HepG2 (cell line): ENCODE data around the gene NPHS1. TPM values are rescaled to one million over a fixed set of nuclear protein-coding genes. Genes with fewer than 3 reads are reported as not detected.

ENCODE experiments used
- BHLHE40 ChIP-seq: IDR thresholded peaks from 2 replicates; pipeline ENCODE4 v1.6.1; 2011; ENCODE audit warnings: low read length, improper control_type of control experiment
- CEBPZ ChIP-seq: IDR thresholded peaks from 2 replicates; pipeline ENCODE4 v1.6.1; 2012; ENCODE audit warnings: low read length, improper control_type of control experiment
- CREM ChIP-seq, 2 experiments: sonication (generic) in 1 of 2; formaldehyde crosslinking in 1 of 2; IDR thresholded peaks; 2 replicates each; pipeline versions ENCODE4 v1.4.0 to v1.6.1; 2016 to 2020; ENCODE audit warnings: antibody characterized with exemption in 1 of 2, mild to moderate bottlenecking in 1 of 2, missing genetic modification reagents in 1 of 2
- HDAC1 ChIP-seq: sonication (generic); formaldehyde crosslinking; IDR thresholded peaks from 2 replicates; pipeline ENCODE4 v1.5.1; 2020; ENCODE audit warnings: mild to moderate bottlenecking, missing genetic modification reagents
- HNRNPL ChIP-seq: fragments of 200-400 bp; formaldehyde crosslinking; IDR thresholded peaks from 2 replicates; pipeline ENCODE4 v1.6.1; 2017; ENCODE audit warnings: mild to moderate bottlenecking, low read depth, low read length
- ISX ChIP-seq: sonication (generic); formaldehyde crosslinking; conservative IDR thresholded peaks from 2 replicates; pipeline ENCODE4 v1.5.0; 2020; ENCODE audit warnings: missing genetic modification reagents
- NCOR1 ChIP-seq: fragments of 200-600 bp; sonication (generic); IDR thresholded peaks from 2 replicates; pipeline ENCODE4 v1.7.0; 2017; ENCODE audit warnings: antibody characterized with exemption, low read length, borderline replicate concordance
- RAD51 ChIP-seq: fragments of 450-650 bp; IDR thresholded peaks from 2 replicates; pipeline ENCODE4 v1.6.1; 2016; ENCODE audit warnings: borderline replicate concordance
- RBAK ChIP-seq: sonication (generic); formaldehyde crosslinking; IDR thresholded peaks from 2 replicates; pipeline ENCODE4 v1.5.1; 2020; ENCODE audit warnings: mild to moderate bottlenecking, missing genetic modification reagents
- SMAD3 ChIP-seq: sonication (generic); formaldehyde crosslinking; IDR thresholded peaks from 2 replicates; pipeline ENCODE4 v1.4.0; 2020; ENCODE audit warnings: missing genetic modification reagents
- SMAD9 ChIP-seq: sonication (generic); formaldehyde crosslinking; IDR thresholded peaks from 2 replicates; pipeline ENCODE4 v1.5.1; 2020; ENCODE audit warnings: mild to moderate bottlenecking, missing genetic modification reagents
- SRY ChIP-seq: sonication (generic); formaldehyde crosslinking; IDR thresholded peaks from 2 replicates; pipeline ENCODE4 v1.8.0; 2022; ENCODE audit warnings: mild to moderate bottlenecking, missing genetic modification reagents
- TMF1 ChIP-seq: sonication (generic); formaldehyde crosslinking; IDR thresholded peaks from 2 replicates; pipeline ENCODE4 v1.8.1; 2022; ENCODE audit warnings: low read depth, missing genetic modification reagents
- ZFP90 ChIP-seq: sonication (generic); formaldehyde crosslinking; IDR thresholded peaks from 2 replicates; pipeline ENCODE4 v1.8.0; 2022; ENCODE audit warnings: missing genetic modification reagents, mild to moderate bottlenecking, inconsistent platforms, borderline replicate concordance
- ZNF12 ChIP-seq: sonication (generic); formaldehyde crosslinking; IDR thresholded peaks from 2 replicates; pipeline ENCODE4 v1.5.0; 2020; ENCODE audit warnings: missing genetic modification reagents
- ZNF143 ChIP-seq: sonication (generic); formaldehyde crosslinking; IDR thresholded peaks from 2 replicates; pipeline ENCODE4 v1.4.0; 2020; ENCODE audit warnings: missing genetic modification reagents
- ZNF18 ChIP-seq: sonication (generic); formaldehyde crosslinking; IDR thresholded peaks from 2 replicates; pipeline ENCODE4 v1.8.0; 2022; ENCODE audit warnings: mild to moderate bottlenecking, missing genetic modification reagents; ENCODE audit not compliant: insufficient replicate concordance
- ZNF563 ChIP-seq: sonication (generic); formaldehyde crosslinking; IDR thresholded peaks from 2 replicates; pipeline ENCODE4 v1.8.0; 2022; ENCODE audit warnings: mild to moderate bottlenecking, moderate library complexity, missing genetic modification reagents
- ZNF724P ChIP-seq: sonication (generic); formaldehyde crosslinking; IDR thresholded peaks from 2 replicates; pipeline ENCODE4 v1.8.0; 2022; ENCODE audit warnings: missing genetic modification reagents, borderline replicate concordance
- ZNF773 ChIP-seq: sonication (generic); formaldehyde crosslinking; IDR thresholded peaks from 2 replicates; pipeline ENCODE4 v1.4.0; 2020; ENCODE audit warnings: missing genetic modification reagents, borderline replicate concordance
- ZSCAN21 ChIP-seq: sonication (generic); formaldehyde crosslinking; IDR thresholded peaks from 2 replicates; pipeline ENCODE4 v1.8.0; 2022; ENCODE audit warnings: mild to moderate bottlenecking, missing genetic modification reagents, moderate library complexity, borderline replicate concordance
- ZSCAN9 ChIP-seq: IDR thresholded peaks from 2 replicates; pipeline ENCODE4 v1.6.1; 2016; ENCODE audit warnings: borderline replicate concordance
- polyA plus RNA-seq, 8 experiments: library from polyadenylated mRNA; depleted of rRNA in 3 of 8; stranded (reverse) in 7 of 8; unstranded in 1 of 8; fragments of >200 nt; fragmentation: Illumina TruSeq in 4 of 8; extraction: Trizol in 4 of 8; gene quantifications; 2 replicates each; pipeline versions ENCODE4 v1.2.1 to v1.2.3, GENCODE V29; 2011 to 2016; ENCODE audit warnings: low read depth in 4 of 8, missing spikeins in 1 of 8, mixed read lengths in 1 of 8; ENCODE audit not compliant: insufficient read depth in 1 of 8
- total RNA-seq, 5 experiments: library from RNA; depleted of rRNA; stranded (reverse); fragments of >200 nt; fragmentation: Illumina TruSeq; extraction: Trizol; gene quantifications; 2 replicates each; pipeline ENCODE4 v1.2.3, GENCODE V29; 2016; ENCODE audit warnings: low read depth in 1 of 5
- TF ChIP-seq, protein P1 (sequence below): sonication (generic); formaldehyde crosslinking; IDR thresholded peaks from 2 replicates; pipeline ENCODE4 v1.5.0; 2020; ENCODE audit warnings: missing genetic modification reagents

NPHS1 gene
- total and polyA plus RNA-seq, 2 of the 13 experiments (the other 11 are each of a cell fraction or from before 2014, with no cell fraction given), result not detected

DNA sequence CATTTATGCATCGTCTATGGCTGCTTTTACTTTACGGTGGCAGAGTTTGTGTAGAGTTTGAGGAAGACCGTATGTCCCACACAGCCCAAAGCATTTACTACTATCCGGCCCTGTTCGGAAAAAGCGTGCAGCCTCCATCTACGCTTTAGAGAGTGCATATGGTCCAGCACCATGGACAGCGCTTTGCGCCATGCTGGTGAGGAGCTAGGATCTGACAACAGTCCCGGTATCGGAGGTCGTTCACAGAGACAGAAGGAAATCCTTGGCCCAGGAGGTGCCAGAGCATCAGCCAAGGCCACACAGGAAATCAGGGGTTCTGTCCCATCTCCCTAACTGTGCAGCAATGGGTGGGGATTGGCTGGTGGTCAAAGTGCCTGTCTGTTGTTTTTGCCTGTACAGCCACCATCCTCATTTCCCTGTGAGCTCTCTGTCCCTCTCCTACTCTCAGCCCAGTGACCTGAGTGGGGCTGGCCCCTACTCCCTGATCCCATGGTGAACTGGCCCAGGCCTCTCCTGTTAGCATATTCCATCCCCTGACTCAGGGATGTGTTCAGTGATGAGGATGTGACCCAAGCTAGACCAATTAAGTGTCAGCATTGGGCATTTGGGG, 23.5 kb downstream of the NPHS1 start (continued):
- TF ChIP-seq SMAD3 (CRISPR knock-in tag) (peak; percentile 97), ZNF724P (CRISPR knock-in tag) (peak; percentile 44; the same call in 1 of the 2 replicates), HDAC1 (peak; percentile 70), ZSCAN21 (CRISPR knock-in tag) (peak; percentile 96), ISX (CRISPR knock-in tag) (peak; percentile 92; the same call in 1 of the 2 replicates), TMF1 (CRISPR knock-in tag) (peak; percentile 96), CREM (IDR thresholded peaks at IDR 0.05) (no peak), CREM (CRISPR knock-in tag; IDR thresholded peaks at IDR 0.05) (no peak), HNRNPL (no peak), ZNF18 (peak; percentile 79), ZFP90 (CRISPR knock-in tag) (0 out of 2 replicates have a peak, but pooled peaks have one; percentile 48), RAD51 (no peak), ZNF12 (CRISPR knock-in tag) (peak; percentile 89), ZSCAN9 (peak; percentile 99), CEBPZ (no peak), ZNF563 (CRISPR knock-in tag) (peak; percentile 72; the same call in 1 of the 2 replicates), SMAD9 (0 out of 2 replicates have a peak, but pooled peaks have one; percentile 87), ZNF773 (CRISPR knock-in tag) (peak; percentile 73; the same call in 1 of the 2 replicates), SRY (peak; percentile 99), ZNF143 (CRISPR knock-in tag) (no peak), BHLHE40 (no peak), NCOR1 (no peak), RBAK (no peak)
- TF ChIP-seq, protein P1, sequence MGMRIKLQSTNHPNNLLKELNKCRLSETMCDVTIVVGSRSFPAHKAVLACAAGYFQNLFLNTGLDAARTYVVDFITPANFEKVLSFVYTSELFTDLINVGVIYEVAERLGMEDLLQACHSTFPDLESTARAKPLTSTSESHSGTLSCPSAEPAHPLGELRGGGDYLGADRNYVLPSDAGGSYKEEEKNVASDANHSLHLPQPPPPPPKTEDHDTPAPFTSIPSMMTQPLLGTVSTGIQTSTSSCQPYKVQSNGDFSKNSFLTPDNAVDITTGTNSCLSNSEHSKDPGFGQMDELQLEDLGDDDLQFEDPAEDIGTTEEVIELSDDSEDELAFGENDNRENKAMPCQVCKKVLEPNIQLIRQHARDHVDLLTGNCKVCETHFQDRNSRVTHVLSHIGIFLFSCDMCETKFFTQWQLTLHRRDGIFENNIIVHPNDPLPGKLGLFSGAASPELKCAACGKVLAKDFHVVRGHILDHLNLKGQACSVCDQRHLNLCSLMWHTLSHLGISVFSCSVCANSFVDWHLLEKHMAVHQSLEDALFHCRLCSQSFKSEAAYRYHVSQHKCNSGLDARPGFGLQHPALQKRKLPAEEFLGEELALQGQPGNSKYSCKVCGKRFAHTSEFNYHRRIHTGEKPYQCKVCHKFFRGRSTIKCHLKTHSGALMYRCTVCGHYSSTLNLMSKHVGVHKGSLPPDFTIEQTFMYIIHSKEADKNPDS (CRISPR knock-in tag), result no peak
